Colonic mucosa (tissue), 4 donors: ENCODE results near the gene IL1R1. TPM values are rescaled to one million over a fixed set of nuclear protein-coding genes. Genes with fewer than 3 reads are reported as not detected.

Experiments
- DNase-seq: peaks from one replicate; pipeline ENCODE4 v3.0.0-alpha.2; 2020
- H3K27ac ChIP-seq: fragments of 200-600 bp; one replicate; pipeline ENCODE4 v1.8.0; 2021
- H3K27me3 ChIP-seq: fragments of 200-600 bp; one replicate; pipeline ENCODE4 v1.8.0; 2021
- H3K36me3 ChIP-seq: fragments of 200-600 bp; one replicate; pipeline ENCODE4 v1.8.0; 2021
- H3K4me1 ChIP-seq: fragments of 200-600 bp; one replicate; pipeline ENCODE4 v1.8.0; 2021; ENCODE audit warnings: mild to moderate bottlenecking
- H3K4me3 ChIP-seq: fragments of 200-600 bp; one replicate; pipeline ENCODE4 v1.8.0; 2021
- H3K9ac ChIP-seq, 2 donors: one replicate each; pipeline ENCODE4 v1.7.0; 2013; ENCODE audit warnings: control low read depth in 2 of 2, low read depth in 2 of 2, low read length in 2 of 2
- H3K9me3 ChIP-seq: fragments of 200-600 bp; one replicate; pipeline ENCODE4 v1.8.0; 2021
- CTCF ChIP-seq: fragments of 200-600 bp; IDR thresholded peaks from one replicate; pipeline ENCODE4 v1.8.0; 2022; ENCODE audit warnings: antibody characterized with exemption, mild to moderate bottlenecking
- intact Hi-C: fragments of 100-400 bp; cut with DNase I; formaldehyde crosslinking; loops from one replicate; pipeline ENCODE4 v1.14.1; 2022
- total RNA-seq, 2 donors: library from RNA; stranded (reverse); fragmentation: NEBNext Ultra II Directional in 1 of 2; extraction: Animal tissue kit (Norgen Biotek cat#: 25700) in 1 of 2; gene quantifications; one replicate each; pipeline ENCODE4 v1.2.1, GENCODE V29; 2021
- donor health status: healthy.
- donor health status: DM: no; HTN: no; CAD: no.
- donor health status: DM: no; HTN: no; CAD: no.

The IL1R1 gene
- total RNA-seq, 2 donors from 2014 or later = 13.9 to 23.9 TPM

- H3K36me3 ChIP-seq = no peaks in the 10 kb centered on the region
- H3K9ac ChIP-seq = peak overlapping the region in 1 of 2 donors; percentile 9
- peak overlapping the region; percentile 59 for H3K27ac ChIP-seq
- no peak for DNase-seq
- TF ChIP-seq CTCF = no peak
- H3K27me3 ChIP-seq = no peaks in the 10 kb centered on the region
- H3K4me1 ChIP-seq = no peaks in the 10 kb centered on the region
- H3K9me3 ChIP-seq = no peaks in the 10 kb centered on the region
- H3K4me3 ChIP-seq = no peak overlapping the region
- intact Hi-C loops = no loop called here
Measured at GRCh38 chr2:102141011-102141943, 1.3 kb upstream of the IL1R1 start.

GRCh38 chr2:102142829-102143449 lies 393 bp downstream of the IL1R1 start:
- Histone ChIP-seq H3K4me3 (peak overlapping the region; percentile 63), H3K9me3 (no peaks in the 10 kb centered on the region), H3K4me1 (no peaks in the 10 kb centered on the region), H3K27ac (peak overlapping the region; percentile 73), H3K9ac (peak overlapping the region; percentile 85 to 87), H3K27me3 (no peaks in the 10 kb centered on the region), H3K36me3 (no peaks in the 10 kb centered on the region)
- no peak for DNase-seq
- intact Hi-C loops = no loop called here
- TF ChIP-seq CTCF = no peak

GRCh38 chr2:102143450-102143985 lies 972 bp downstream of the IL1R1 start:
- H3K9ac ChIP-seq = peak overlapping the region; percentile 85 to 87
- H3K27ac ChIP-seq = peak overlapping the region; percentile 73
- H3K4me3 ChIP-seq = peak overlapping the region; percentile 63
- DNase-seq = no peak
- no peaks in the 10 kb centered on the region for H3K36me3 ChIP-seq
- no peaks in the 10 kb centered on the region for H3K4me1 ChIP-seq
- TF ChIP-seq CTCF = no peak
- no peaks in the 10 kb centered on the region for H3K9me3 ChIP-seq
- intact Hi-C loops = no loop called here
- no peaks in the 10 kb centered on the region for H3K27me3 ChIP-seq

- DNase-seq = no peak
- Histone ChIP-seq H3K4me3 (peak overlapping the region; percentile 63), H3K9me3 (no peaks in the 10 kb centered on the region), H3K36me3 (no peaks in the 10 kb centered on the region), H3K27me3 (no peaks in the 10 kb centered on the region), H3K9ac (peak overlapping the region in 1 of 2 donors; percentile 87), H3K4me1 (no peaks in the 10 kb centered on the region), H3K27ac (peak overlapping the region; percentile 73)
- no peak for TF ChIP-seq CTCF
- intact Hi-C loops = no loop called here
Measured at GRCh38 chr2:102144128-102144527, 1.6 kb downstream of the IL1R1 start.

GRCh38 chr2:102145107-102145506 lies 2.6 kb downstream of the IL1R1 start:
- TF ChIP-seq CTCF = no peak
- Histone ChIP-seq H3K9ac (no peak overlapping the region), H3K27me3 (no peaks in the 10 kb centered on the region), H3K4me3 (no peak overlapping the region), H3K27ac (no peak overlapping the region), H3K9me3 (no peaks in the 10 kb centered on the region), H3K4me1 (no peaks in the 10 kb centered on the region), H3K36me3 (no peaks in the 10 kb centered on the region)
- intact Hi-C loops = no loop called here
- no peak for DNase-seq
